Endothelial cell of umbilical vein (primary cell): ENCODE results near the gene USP46. TPM values are rescaled to one million over a fixed set of nuclear protein-coding genes. Genes with fewer than 3 reads are reported as not detected.

Experiments
- BruUV-seq: library from RNA; stranded (reverse); fragments of 400-500 nt; replicated peaks from 2 replicates; lab custom pipeline; 2021; lab: Mats Ljungman, UMichigan
- CTCF ChIA-PET: fragments of 300-600, 350-600 bp; sonication (Branson Sonifier 250); formaldehyde crosslinking; loops from one replicate; lab custom pipeline; 2021; ENCODE audit warnings: antibody characterized with exemption, inconsistent platforms; lab: Charles Lee
- POLR2A ChIA-PET: fragments of 300-600, 350-600 bp; sonication (Branson Sonifier 250); formaldehyde crosslinking; loops from one replicate; lab custom pipeline; 2021; ENCODE audit warnings: antibody characterized with exemption, inconsistent platforms; lab: Charles Lee
- DNase-seq: peaks from one replicate; pipeline ENCODE4 v3.0.0-alpha.2; 2011; ENCODE audit warnings: low read depth, low spot score
- FAIRE-seq: peaks from 2 replicates; lab custom pipeline; 2011; peaks lifted over from hg19 to GRCh38; lab: Jason Lieb, UNC
- H2AFZ ChIP-seq: 2 replicates; pipeline ENCODE4 v1.6.0; 2012; ENCODE audit warnings: low read depth, low read length, control low read depth, inconsistent platforms
- H3K27ac ChIP-seq: 2 replicates; pipeline ENCODE4 v1.5.1; 2011; ENCODE audit warnings: low read depth, mild to moderate bottlenecking, control low read depth, low read length, moderate library complexity; ENCODE audit not compliant: insufficient read depth
- H3K27me3 ChIP-seq, 2 experiments: 2 replicates each; pipeline versions ENCODE4 v1.6.0 to v1.6.1; 2011; ENCODE audit warnings: low read length in 2 of 2, mixed read lengths in 1 of 2; ENCODE audit not compliant: control insufficient read depth in 2 of 2, insufficient read depth in 2 of 2
- H3K36me3 ChIP-seq, 2 experiments: 2 replicates in 1 of 2; 3 replicates in 1 of 2; pipeline ENCODE4 v1.5.1; 2011; ENCODE audit warnings: low read length in 2 of 2, mild to moderate bottlenecking in 1 of 2, moderate library complexity in 1 of 2; ENCODE audit not compliant: control insufficient read depth in 2 of 2, insufficient read depth in 2 of 2; ENCODE audit errors: extremely low read depth in 1 of 2
- H3K4me1 ChIP-seq: 3 replicates; pipeline ENCODE4 v1.5.1; 2011; ENCODE audit warnings: mild to moderate bottlenecking, low read length; ENCODE audit not compliant: control insufficient read depth, insufficient read depth; ENCODE audit errors: extremely low read depth
- H3K4me2 ChIP-seq: 2 replicates; pipeline ENCODE4 v1.6.1; 2011; ENCODE audit warnings: low read length, control low read depth, mixed read lengths; ENCODE audit not compliant: insufficient read depth
- H3K4me3 ChIP-seq, 3 experiments: fragments of 200-600 bp in 1 of 3; sonication (generic), shearing (Covaris generic) in 1 of 3; replicated peaks in 1 of 3; 2 replicates each; pipeline ENCODE4 v1.5.1; 2011 to 2016; ENCODE audit warnings: control low read depth in 3 of 3, low read length in 3 of 3, mild to moderate bottlenecking in 2 of 3, inconsistent platforms in 1 of 3, low read depth in 1 of 3, moderate library complexity in 1 of 3; ENCODE audit not compliant: insufficient read depth in 1 of 3
- H3K79me2 ChIP-seq: 2 replicates; pipeline ENCODE4 v1.6.0; 2012; ENCODE audit warnings: low read length, inconsistent platforms; ENCODE audit not compliant: control insufficient read depth, insufficient read depth
- H3K9ac ChIP-seq: replicated peaks from 2 replicates; pipeline ENCODE3; 2011; ENCODE audit warnings: low read length, control low read depth; ENCODE audit not compliant: insufficient read depth; ENCODE audit errors: extremely low read depth
- H3K9me1 ChIP-seq: replicated peaks from 3 replicates; pipeline ENCODE4 v1.6.0; 2011; ENCODE audit warnings: mild to moderate bottlenecking, low read length; ENCODE audit not compliant: control insufficient read depth, insufficient read depth; ENCODE audit errors: extremely low read depth
- H3K9me3 ChIP-seq: replicated peaks from 2 replicates; pipeline ENCODE4 v1.5.1; 2012; ENCODE audit warnings: low read length, inconsistent platforms; ENCODE audit not compliant: control insufficient read depth, insufficient read depth
- H4K20me1 ChIP-seq: replicated peaks from 2 replicates; pipeline ENCODE3; 2011; ENCODE audit warnings: mild to moderate bottlenecking, low read length; ENCODE audit not compliant: control insufficient read depth, insufficient read depth; ENCODE audit errors: extremely low read depth
- CTCF ChIP-seq, 2 donors: IDR thresholded peaks; 1 replicate in 1 of 2; 2 replicates in 1 of 2; pipeline ENCODE4 v1.5.1; 2011; ENCODE audit warnings: low read length in 2 of 2, mild to moderate bottlenecking in 2 of 2, moderate library complexity in 2 of 2, control low read depth in 1 of 2, inconsistent platforms in 1 of 2, low read depth in 1 of 2; ENCODE audit not compliant: insufficient read depth in 1 of 2; ENCODE audit errors: extremely low read depth in 1 of 2
- EZH2 ChIP-seq: IDR thresholded peaks from 2 replicates; pipeline ENCODE4 v1.6.1; 2012; ENCODE audit warnings: borderline replicate concordance, low read depth, mild to moderate bottlenecking, moderate library complexity, low read length, inconsistent platforms; ENCODE audit not compliant: severe bottlenecking
- FOS ChIP-seq: IDR thresholded peaks from 2 replicates; pipeline ENCODE4 v1.6.1; 2011; ENCODE audit warnings: mild to moderate bottlenecking, low read length, moderate library complexity, borderline replicate concordance; ENCODE audit not compliant: insufficient read depth
- GATA2 ChIP-seq: IDR thresholded peaks from 2 replicates; pipeline ENCODE4 v1.7.0; 2011; ENCODE audit warnings: low read depth, mild to moderate bottlenecking, moderate library complexity, mixed read lengths, low read length; ENCODE audit not compliant: insufficient read length, insufficient read depth
- JUN ChIP-seq: IDR thresholded peaks from 2 replicates; pipeline ENCODE4 v1.6.1; 2011; ENCODE audit warnings: borderline replicate concordance, low read depth; ENCODE audit not compliant: insufficient read length, insufficient read depth
- MAX ChIP-seq: IDR thresholded peaks from 2 replicates; pipeline ENCODE4 v1.6.1; 2011; ENCODE audit not compliant: insufficient read depth, insufficient read length
- MYC ChIP-seq: IDR thresholded peaks from one replicate; pipeline ENCODE4 v1.6.1; 2011; ENCODE audit warnings: mild to moderate bottlenecking, low read depth, low read length
- POLR2A ChIP-seq: IDR thresholded peaks from 2 replicates; pipeline ENCODE4 v1.6.1; 2012; ENCODE audit warnings: low read depth, mild to moderate bottlenecking, control low read depth, low read length
- POLR2AphosphoS5 ChIP-seq: IDR thresholded peaks from 2 replicates; pipeline ENCODE4 v1.6.1; 2012; ENCODE audit warnings: low read depth, mild to moderate bottlenecking, control low read depth, low read length, moderate library complexity; ENCODE audit not compliant: insufficient read depth
- dilution Hi-C: fragments of 300-500 bp; cut with MboI; formaldehyde crosslinking; loops from one replicate; pipeline ENCODE4 v1.15.0; 2019; ENCODE audit warnings: low sequenced_read_pairs; ENCODE audit not compliant: extremely low pct_ligation_motif_present
- intact Hi-C: fragments of 100-400 bp; cut with micrococcal nuclease; formaldehyde crosslinking; loops from one replicate; pipeline ENCODE4 v1.10.0; 2022
- polyA plus RNA-seq, 4 experiments: library from polyadenylated mRNA; depleted of rRNA in 3 of 4; stranded (reverse) in 3 of 4; unstranded in 1 of 4; fragments of >200 nt; gene quantifications; 2 replicates each; pipeline versions ENCODE4 v1.2.1 to v1.2.3, GENCODE V29; 2011 to 2012; ENCODE audit warnings: missing spikeins in 1 of 4
- total RNA-seq: library from RNA; stranded (reverse); gene quantifications from 2 replicates; pipeline ENCODE4 v1.2.3, GENCODE V29; 2021

USP46 gene
- total and polyA plus RNA-seq, 2 donors (not counting 3 experiments of a cell fraction or from before 2014, with no cell fraction given), result 5.2 to 23.7 TPM

- H3K4me1 ChIP-seq, result no peaks in the 10 kb centered on the region
- H3K36me3 ChIP-seq, result no peaks in the 10 kb centered on the region
- ChIA-PET POLR2A (no interaction called here), CTCF (interaction anchor here (0.8 to 0.9 kb wide), 2 partner anchors 8 to 14 kb away, joined by 4 read pairs; no protein-coding TSS in a partner anchor)
- no peak for TF ChIP-seq POLR2AphosphoS5
- no peak for TF ChIP-seq FOS
- no peak for TF ChIP-seq MAX
- TF ChIP-seq CTCF (IDR thresholded peaks at IDR 0.05; ENCODE audit: extremely low read depth in 1 of 2, insufficient read depth in 1 of 2, low read depth in 1 of 2, low read length in 2 of 2), result no peak
- no peak for TF ChIP-seq GATA2
- TF ChIP-seq JUN, result no peak
- TF ChIP-seq EZH2, result no peak
- TF ChIP-seq POLR2A, result no peak
- TF ChIP-seq MYC, result no peak
- H3K27me3 ChIP-seq, result peaks cover 0 to 4% of the 10 kb centered on the region in 2 experiments
- no peak overlapping the region for H3K27ac ChIP-seq
- BruUV-seq, result no TSS peak
- H3K4me3 ChIP-seq, result no peak overlapping the region
- DNase-seq (no peak), FAIRE-seq (no peak)
- dilution Hi-C loops, result no loop called here
- H2AFZ ChIP-seq, result no peak overlapping the region
- H3K9me3 ChIP-seq, result no peaks in the 10 kb centered on the region
- no peaks in the 10 kb centered on the region for H4K20me1 ChIP-seq
- intact Hi-C loops, result no loop called here
- H3K9me1 ChIP-seq, result no peaks in the 10 kb centered on the region
- H3K9ac ChIP-seq, result no peak overlapping the region
- H3K4me2 ChIP-seq, result no peak overlapping the region
- H3K79me2 ChIP-seq, result no peaks in the 10 kb centered on the region
These were observed 79.4 kb downstream of the USP46 start for GRCh38 chr4:52579602-52580272.
